ENCODE measurements around the gene TBC1D26.
A peak's percentile ranks its signal among the peaks of the same experiment; 100 is the strongest.
"Not testable (repeated sequence)": the region's sequence is repeated elsewhere in the genome, so short reads cannot be mapped to it uniquely, and the experiment has no call there.

TBC1D26 gene

GRCh38 chr17:15731900-15732299 lies at the start of gene TBC1D26:
Gene TBC1D26 (plus strand): TSS chr17:15732283. CDS start chr17:15735349, 3,066 bp downstream.
- DNase-seq, result not testable (repeated sequence)

- not testable (repeated sequence) for DNase-seq
These were observed 48.9 kb upstream of the TBC1D26 start for GRCh38 chr17:15683135-15683534.

DNA sequence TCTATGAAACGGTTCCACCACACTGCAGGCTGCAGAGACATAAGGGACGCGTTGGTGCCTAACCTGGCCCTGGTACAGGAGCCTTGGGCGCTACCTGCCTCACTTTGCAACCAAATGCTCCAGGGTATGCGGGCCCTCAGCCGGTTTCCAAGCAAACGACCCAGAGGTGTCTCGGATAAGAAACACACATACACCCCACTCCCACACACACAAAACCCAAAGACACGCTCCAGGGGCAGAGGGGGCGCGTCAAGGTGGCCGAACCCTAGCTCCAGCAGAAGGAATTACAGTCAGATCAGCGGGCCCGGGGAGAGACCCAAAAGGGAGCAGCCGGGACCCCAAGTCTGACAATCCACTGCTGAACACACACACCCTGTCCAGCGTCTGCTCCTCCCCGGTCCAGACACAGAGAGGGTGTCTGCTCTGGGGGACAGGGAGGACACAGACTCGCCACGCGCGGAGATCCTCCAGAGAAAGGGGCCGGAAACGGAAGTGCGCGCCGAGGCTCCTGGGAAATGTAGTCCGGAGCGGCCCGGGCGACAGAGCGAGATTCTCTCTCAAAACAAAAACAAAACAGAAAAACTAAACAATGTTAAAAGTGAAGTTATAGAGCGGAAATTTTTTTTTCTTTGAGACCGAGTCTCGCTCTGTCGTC lies 48.1 kb upstream of the TBC1D26 start, which contains the start of gene TRIM16:
Gene TRIM16, minus strand, starts transcription at position 488 of the 655 bp plus-strand sequence. CDS start 32,702 bp downstream, outside the sequence.
- DNase-seq, result peak; percentile 2

GRCh38 chr17:15687494-15687893 lies 44.6 kb upstream of the TBC1D26 start:
- not testable (repeated sequence) for DNase-seq

DNA sequence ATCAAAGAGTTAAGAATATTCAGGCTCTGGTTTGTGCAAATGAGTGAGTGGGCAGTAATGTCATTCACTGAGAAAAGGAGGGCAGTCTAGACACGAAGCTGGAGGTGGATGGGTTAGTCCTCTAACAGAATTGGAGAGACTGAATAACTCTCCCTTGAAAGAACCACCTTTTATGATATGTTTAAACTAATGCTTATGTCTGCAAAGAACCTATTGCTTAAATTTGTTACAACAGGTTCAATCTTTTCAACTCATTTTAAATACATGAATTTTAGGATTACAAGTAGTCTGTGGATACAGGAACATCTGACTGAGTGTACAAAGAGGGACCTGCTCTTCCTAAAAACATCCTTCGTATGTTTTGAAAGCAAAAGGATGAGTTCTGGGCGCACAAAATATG lies 33.1 kb upstream of the TBC1D26 start:
- DNase-seq, result not testable (repeated sequence)

DNA sequence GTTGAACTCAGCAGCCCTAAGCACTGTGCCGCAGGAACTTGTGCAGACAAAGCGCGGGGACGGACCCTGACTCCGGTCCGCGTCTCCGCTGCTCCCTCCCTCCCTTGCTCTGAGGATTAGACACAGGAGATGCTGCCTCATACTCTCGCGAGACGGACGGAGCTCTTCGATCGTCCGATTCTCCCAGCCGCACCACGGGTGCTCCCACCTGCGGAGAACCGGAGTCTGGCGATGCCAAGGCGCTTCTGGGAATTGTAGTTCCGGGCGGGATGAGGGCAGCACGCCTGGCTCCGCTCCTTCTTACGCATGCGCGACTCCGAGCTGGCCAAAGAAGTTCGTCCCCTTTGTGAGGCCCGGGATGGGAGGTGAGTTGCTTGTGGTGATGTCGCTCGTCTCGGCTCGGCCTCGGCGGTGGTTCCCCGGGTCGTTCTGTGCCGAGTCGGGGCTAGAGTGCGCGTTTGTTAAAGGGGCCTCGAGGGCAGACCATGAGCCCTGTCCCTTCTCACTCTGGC lies 32.6 kb upstream of the TBC1D26 start, which contains the start of gene ZNF286A:
Gene ZNF286A, plus strand, starts transcription at position 340 of the 512 bp plus-strand sequence. CDS start 578 bp downstream, outside the sequence.
- peak; percentile 97 for DNase-seq

DNA sequence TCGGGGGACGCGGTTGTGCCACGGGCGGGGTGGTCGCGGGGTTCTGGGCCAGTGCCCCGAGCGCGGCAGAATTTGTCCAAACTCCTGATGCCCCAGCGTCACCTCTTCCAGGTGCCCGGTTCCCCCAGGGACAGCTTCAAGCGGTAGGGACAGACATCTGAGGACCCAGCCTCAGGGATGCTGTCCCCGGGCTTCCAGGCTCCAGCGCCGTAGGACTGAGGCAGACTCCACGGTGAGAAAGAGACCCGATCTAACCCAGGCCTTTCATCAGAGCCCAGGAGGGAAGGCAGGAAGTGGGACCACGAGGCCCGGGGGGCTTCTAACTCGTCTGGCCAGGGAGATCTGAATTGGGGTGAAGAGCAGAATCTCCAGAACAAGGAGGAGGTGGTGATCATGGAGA lies 32.1 kb upstream of the TBC1D26 start:
- DNase-seq, result not testable (repeated sequence)

- DNase-seq, result not testable (repeated sequence)
These were observed 27.8 kb upstream of the TBC1D26 start for GRCh38 chr17:15704239-15704638.

GRCh38 chr17:15704813-15705212 lies 27.3 kb upstream of the TBC1D26 start:
- DNase-seq, result not testable (repeated sequence)

- not testable (repeated sequence) for DNase-seq
These were observed 23.2 kb upstream of the TBC1D26 start for GRCh38 chr17:15708879-15709278.

DNA sequence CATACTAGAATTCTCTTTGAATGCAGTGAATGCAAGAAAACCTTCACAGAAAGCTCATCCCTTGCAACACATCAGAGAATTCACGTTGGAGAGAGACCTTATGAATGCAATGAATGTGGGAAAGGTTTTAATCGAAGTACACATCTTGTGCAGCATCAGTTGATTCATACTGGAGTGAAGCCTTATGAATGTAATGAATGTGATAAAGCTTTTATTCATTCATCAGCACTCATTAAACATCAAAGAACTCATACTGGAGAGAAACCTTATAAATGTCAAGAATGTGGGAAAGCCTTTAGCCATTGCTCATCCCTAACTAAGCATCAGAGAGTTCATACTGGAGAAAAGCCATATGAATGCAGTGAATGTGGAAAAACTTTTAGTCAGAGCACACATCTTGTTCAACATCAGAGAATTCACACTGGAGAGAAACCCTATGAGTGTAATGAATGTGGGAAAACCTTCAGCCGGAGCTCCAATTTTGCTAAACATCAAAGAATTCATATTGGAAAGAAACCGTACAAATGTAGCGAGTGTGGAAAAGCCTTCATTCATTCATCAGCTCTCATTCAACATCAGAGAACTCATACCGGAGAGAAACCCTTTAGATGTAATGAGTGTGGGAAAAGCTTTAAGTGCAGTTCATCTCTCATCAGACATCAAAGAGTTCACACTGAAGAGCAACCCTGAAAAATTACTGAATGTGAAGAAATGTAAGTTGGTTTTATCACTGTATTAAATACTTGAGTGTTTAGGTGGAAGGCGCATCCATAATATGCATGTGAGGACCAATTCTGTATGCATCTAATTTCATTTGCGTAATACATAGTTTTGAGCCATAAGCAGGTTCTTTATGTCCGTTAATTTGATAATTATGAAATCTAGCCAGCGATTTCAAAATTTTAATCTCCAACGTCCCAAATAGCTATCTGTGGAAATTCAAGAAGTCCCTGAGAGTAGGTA lies 15.2 kb upstream of the TBC1D26 start:
- DNase-seq, result not testable (repeated sequence)

GRCh38 chr17:15730535-15730934 lies 1.5 kb upstream of the TBC1D26 start:
- DNase-seq, result not testable (repeated sequence)

GRCh38 chr17:15733174-15733789 lies 1.2 kb downstream of the TBC1D26 start:
- DNase-seq, result not testable (repeated sequence)

GRCh38 chr17:15736578-15736977 lies 4.5 kb downstream of the TBC1D26 start:
- DNase-seq, result not testable (repeated sequence)

- no peak for DNase-seq
These were observed 6.0 kb downstream of the TBC1D26 start for GRCh38 chr17:15738066-15738465.

GRCh38 chr17:15739259-15739658 lies 7.2 kb downstream of the TBC1D26 start:
- not testable (repeated sequence) for DNase-seq

- DNase-seq, result not testable (repeated sequence)
These were observed 8.0 kb downstream of the TBC1D26 start for GRCh38 chr17:15740041-15740440.

DNA sequence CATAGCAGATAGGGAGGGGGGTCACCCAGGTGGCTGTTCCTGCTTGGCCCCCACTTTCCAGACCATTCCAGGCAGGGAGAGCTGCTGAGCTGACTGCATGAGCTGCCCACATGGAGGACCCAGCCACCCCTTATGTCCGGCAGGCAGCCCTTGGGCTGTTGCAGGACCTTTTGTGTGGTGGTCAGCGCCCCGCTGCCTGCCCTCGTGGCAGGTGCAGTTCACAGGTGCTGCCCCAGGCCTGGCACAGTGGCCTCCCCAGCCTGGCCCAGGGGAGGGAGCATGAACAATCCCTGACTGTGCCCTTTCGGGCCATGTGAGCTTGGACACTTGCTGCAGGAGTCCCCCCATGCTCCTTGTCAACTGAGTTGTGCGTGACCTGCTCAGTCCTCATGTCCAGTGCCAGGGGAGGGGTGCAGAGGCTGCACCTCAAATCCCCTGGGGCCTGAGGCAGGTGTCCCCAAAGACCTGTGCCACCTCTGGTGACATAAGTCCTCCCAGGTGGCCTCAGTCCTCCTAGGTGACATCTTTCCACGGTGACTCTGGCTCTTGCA lies 8.6 kb downstream of the TBC1D26 start:
- no peak for DNase-seq

DNA sequence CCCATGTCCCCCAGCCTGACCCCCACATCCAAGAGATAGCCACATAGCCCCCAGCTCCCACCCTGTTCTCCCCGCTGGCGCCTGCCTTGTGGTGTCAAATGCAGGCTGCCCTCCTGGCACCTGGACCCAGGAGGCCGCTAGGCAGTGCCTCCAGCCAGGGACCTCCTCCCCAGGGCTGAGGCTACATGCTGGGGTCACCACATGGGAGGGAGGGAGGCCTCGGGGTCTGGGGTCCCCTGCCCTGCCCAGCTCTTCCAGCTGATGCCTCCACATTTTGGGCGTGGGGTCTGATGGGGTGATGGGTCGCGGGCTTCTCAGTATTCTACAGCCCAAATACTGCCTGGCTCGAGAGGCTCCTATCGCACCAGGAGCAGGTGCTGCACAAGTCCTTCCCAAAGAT lies 9.5 kb downstream of the TBC1D26 start:
- no peak for DNase-seq

DNA sequence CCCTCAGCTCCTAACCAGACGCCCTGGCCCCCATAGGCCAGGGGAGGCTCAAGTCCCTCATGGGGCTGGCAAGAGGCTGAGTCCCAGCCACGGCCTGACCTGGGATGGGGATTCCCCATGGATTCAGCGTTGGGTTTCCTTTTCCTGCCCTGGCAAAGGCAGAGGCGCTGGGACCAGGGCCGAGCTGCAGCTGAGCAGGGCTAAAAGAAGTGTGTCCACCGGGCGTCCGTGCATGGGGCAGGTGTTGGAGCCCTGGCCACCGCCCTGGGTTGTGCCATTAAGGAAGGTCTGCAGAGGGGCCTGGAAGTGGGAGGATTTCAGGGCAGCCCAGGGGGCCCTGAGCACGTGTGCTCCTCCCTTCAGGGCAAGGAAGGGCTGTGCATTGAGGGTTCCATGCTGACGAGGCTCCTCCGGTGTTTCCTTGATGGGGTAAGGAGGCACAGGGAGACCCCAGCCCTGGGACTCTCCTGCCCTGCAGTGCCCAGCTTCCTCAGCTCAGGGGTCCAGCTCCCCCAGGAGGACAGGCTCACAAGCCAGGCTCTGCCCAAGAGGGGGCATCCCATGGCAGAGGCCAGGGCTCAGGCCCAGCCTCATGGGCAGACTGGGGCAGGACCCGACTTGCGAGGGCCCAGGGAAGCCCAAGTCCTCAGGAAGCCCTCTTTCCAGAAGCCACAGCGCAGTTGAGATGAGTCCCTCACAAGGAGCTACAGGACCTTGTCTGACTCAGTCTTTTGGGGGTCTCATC lies 10.1 kb downstream of the TBC1D26 start:
- no peak for DNase-seq

DNA sequence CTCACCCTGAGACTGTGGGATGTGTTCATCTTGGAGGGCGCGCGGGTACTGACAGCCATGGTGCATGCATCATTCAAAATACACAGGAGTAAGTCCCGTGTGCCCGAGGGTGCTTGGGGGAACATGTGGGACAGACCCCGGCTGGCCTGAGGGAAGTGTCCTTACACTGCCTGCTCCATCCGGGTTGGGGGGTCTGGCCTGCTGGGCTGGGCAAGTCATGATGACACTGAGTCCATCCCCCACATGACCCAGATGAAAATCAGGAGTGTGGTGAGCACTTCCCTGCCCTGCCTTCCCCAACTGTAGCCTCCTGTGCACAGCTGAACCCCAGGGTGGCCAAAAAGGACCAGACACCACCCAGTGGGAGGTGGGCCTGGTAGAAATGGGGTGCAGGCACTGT lies 10.8 kb downstream of the TBC1D26 start:
- no peak for DNase-seq
